ENCODE data around the gene COPG1. TPM values are rescaled to one million over a fixed set of nuclear protein-coding genes. Genes with fewer than 3 reads are reported as not detected.

Gene COPG1
- total RNA-seq, 1 donor from 2014 or later, result 224 TPM

- Histone ChIP-seq H3K36me3 (peaks cover 43 to 49% of the 10 kb centered on the region in 2 donors), H3K27ac (peak overlapping the region; percentile 95 to 98), H3K4me3 (peak overlapping the region; percentile 60 to 93), H3K4me1 (peaks cover 0 to 14% of the 10 kb centered on the region in 2 donors), H3K27me3 (no peaks in the 10 kb centered on the region), H3K9me3 (no peaks in the 10 kb centered on the region)
- TF ChIP-seq CTCF (IDR thresholded peaks at IDR 0.05), result no peak
- DNase-seq (ENCODE audit: low spot score in 2 of 2), result no peak
- intact Hi-C loops (cut with DNase I), result loop anchor here (1.0 kb wide), 2 partner anchors 27 to 29 kb away; partner anchors contain the start of gene COPG1
Measured at GRCh38 chr3:129277829-129278271, 28.4 kb downstream of the COPG1 start.

GRCh38 chr3:129278439-129278965 is 29.1 kb downstream of the COPG1 start, which contains the start of gene HMCES:
Gene HMCES (plus strand): TSS chr3:129278870. CDS start chr3:129279733, 863 bp downstream.
- TF ChIP-seq CTCF (IDR thresholded peaks at IDR 0.05), result peak in 1 of 3 experiments; percentile 22
- H3K36me3 ChIP-seq, result peaks cover 36 to 46% of the 10 kb centered on the region in 2 donors
- intact Hi-C loops (cut with DNase I), result loop anchor here (1.0 kb wide), 2 partner anchors 27 to 29 kb away; partner anchors contain the start of gene COPG1

GRCh38 chr3:129278966-129279906 is 29.8 kb downstream of the COPG1 start:
- intact Hi-C loops (cut with DNase I), result loop anchor here (1.0 kb wide), 3 partner anchors 26 to 37 kb away; partner anchors contain the start of gene COPG1
- H3K27me3 ChIP-seq, result no peaks in the 10 kb centered on the region
- H3K27ac ChIP-seq, result peak overlapping the region; percentile 95 to 98
- TF ChIP-seq CTCF (IDR thresholded peaks at IDR 0.05), result no peak
- H3K4me3 ChIP-seq, result peak overlapping the region; percentile 60 to 93
- no peaks in the 10 kb centered on the region for H3K9me3 ChIP-seq
- DNase-seq (ENCODE audit: low spot score in 2 of 2), result no peak
- peaks cover 0 to 14% of the 10 kb centered on the region in 2 donors for H3K4me1 ChIP-seq
- peaks cover 29 to 41% of the 10 kb centered on the region in 2 donors for H3K36me3 ChIP-seq

More at GRCh38 chr3:129278439-129278965, 29.1 kb downstream of the COPG1 start, which contains the start of gene HMCES:
- peaks cover 0 to 14% of the 10 kb centered on the region in 2 donors for H3K4me1 ChIP-seq
- DNase-seq (ENCODE audit: low spot score in 2 of 2), result peak; percentile 61 to 94
- no peaks in the 10 kb centered on the region for H3K9me3 ChIP-seq
- peak within 1 kb of the TSS; percentile 95 to 98 for H3K27ac ChIP-seq
- no peaks in the 10 kb centered on the region for H3K27me3 ChIP-seq
- H3K4me3 ChIP-seq, result peak within 1 kb of the TSS; percentile 60 to 93

- Histone ChIP-seq H3K9me3 (no peaks in the 10 kb centered on the region), H3K27me3 (no peaks in the 10 kb centered on the region), H3K27ac (peak overlapping the region in 1 of 2 donors; percentile 98), H3K4me3 (peak overlapping the region; percentile 60 to 93), H3K4me1 (peaks cover 0 to 14% of the 10 kb centered on the region in 2 donors), H3K36me3 (peaks cover 20 to 31% of the 10 kb centered on the region in 2 donors)
- no peak for DNase-seq (ENCODE audit: low spot score in 2 of 2)
- intact Hi-C loops (cut with DNase I), result no loop called here
- no peak for TF ChIP-seq CTCF (IDR thresholded peaks at IDR 0.05)
Measured at GRCh38 chr3:129280183-129280582, 30.8 kb downstream of the COPG1 start.

GRCh38 chr3:129281726-129282125 is 32.3 kb downstream of the COPG1 start:
- intact Hi-C loops (cut with DNase I), result no loop called here

More at GRCh38 chr3:129281726-129282125, 32.3 kb downstream of the COPG1 start:
- Histone ChIP-seq H3K9me3 (no peaks in the 10 kb centered on the region), H3K4me3 (no peak overlapping the region), H3K27me3 (no peaks in the 10 kb centered on the region), H3K4me1 (peaks cover 0 to 14% of the 10 kb centered on the region in 2 donors), H3K36me3 (peaks cover 8 to 16% of the 10 kb centered on the region in 2 donors), H3K27ac (no peak overlapping the region)
- TF ChIP-seq CTCF (IDR thresholded peaks at IDR 0.05), result no peak
- no peak for DNase-seq (ENCODE audit: low spot score in 2 of 2)

Measured in ascending aorta (tissue), 2 donors.